SK-N-MC (cell line): Measurements from ENCODE around the gene DLX2.

ENCODE experiments used
- DNase-seq: peaks from one replicate; pipeline ENCODE4 v3.0.0-alpha.2; 2011; ENCODE audit warnings: low read depth, low spot score
- H3K27ac ChIP-seq: fragments of 200-600 bp; sonication (generic); 2 replicates; pipeline ENCODE4 v1.5.1; 2016; ENCODE audit warnings: mixed run types
- H3K36me3 ChIP-seq: fragments of 200-600 bp; sonication (generic); 2 replicates; pipeline ENCODE4 v1.6.1; 2017; ENCODE audit warnings: antibody characterized with exemption, low read length, mixed read lengths; ENCODE audit not compliant: insufficient read depth
- H3K4me3 ChIP-seq: fragments of 200-600 bp; sonication (generic); 2 replicates; pipeline ENCODE4 v1.5.1; 2016
- H3K9ac ChIP-seq: fragments of 200-600 bp; sonication (generic); 2 replicates; pipeline ENCODE4 v1.8.0; 2017; ENCODE audit warnings: mixed run types, mixed read lengths; ENCODE audit not compliant: insufficient read length
- H3K9me3 ChIP-seq: fragments of 200-600 bp; sonication (generic); 2 replicates; pipeline ENCODE4 v1.6.1; 2017; ENCODE audit warnings: low read depth, mild to moderate bottlenecking, antibody characterized with exemption, low read length, moderate library complexity, mixed read lengths
- EZH2 ChIP-seq: fragments of 200-600 bp; sonication (generic); IDR thresholded peaks from one replicate; pipeline ENCODE4 v1.6.1; 2017; ENCODE audit warnings: antibody characterized with exemption
- FOXP2 ChIP-seq: optimal IDR thresholded peaks from 2 replicates; pipeline ENCODE3; 2011; ENCODE audit warnings: mild to moderate bottlenecking, moderate library complexity; ENCODE audit not compliant: insufficient read depth; ENCODE audit errors: extremely low read length, control extremely low read depth
- POLR2AphosphoS5 ChIP-seq: IDR thresholded peaks from 2 replicates; pipeline ENCODE4 v1.6.1; 2012; ENCODE audit warnings: mild to moderate bottlenecking, low read depth, low read length, borderline replicate concordance

The DLX2 gene

DNA sequence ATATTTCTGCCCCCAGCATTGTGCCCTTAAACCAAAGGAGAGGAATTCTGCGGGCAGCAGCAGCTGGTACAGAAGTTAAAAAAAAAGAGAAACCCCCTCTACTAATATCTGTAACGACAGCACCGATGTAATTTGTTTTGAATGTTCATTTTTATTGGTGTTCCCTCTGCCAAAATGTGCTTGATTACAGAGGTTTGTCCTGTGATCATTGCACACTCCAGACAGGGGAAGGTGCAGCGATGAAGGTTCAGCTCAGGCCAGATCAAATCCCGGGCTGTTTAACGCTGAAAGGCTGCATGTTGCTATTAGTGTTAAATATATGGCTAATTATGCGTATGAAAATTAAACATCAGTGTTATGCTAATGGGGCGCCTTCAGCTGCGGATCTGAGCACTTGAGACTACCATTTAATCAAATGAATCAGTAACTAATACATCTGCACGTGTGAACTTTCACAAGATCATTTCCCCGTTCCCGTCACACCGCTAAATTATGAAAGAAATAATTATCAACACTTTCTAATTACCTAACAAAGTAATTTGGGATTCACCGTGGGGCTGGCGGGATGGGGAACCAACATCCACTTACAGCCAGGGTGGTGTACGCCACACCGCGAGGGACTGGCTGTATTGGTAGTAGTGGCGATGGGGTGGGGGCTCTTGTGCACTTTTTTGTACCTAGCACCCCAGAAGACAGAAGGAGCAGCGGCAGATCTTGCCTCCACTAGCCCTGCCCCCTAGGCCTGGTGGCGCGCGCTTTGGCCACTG is 18.9 kb downstream of the DLX2 start:
- peak overlapping the region; percentile 97 for H3K4me3 ChIP-seq
- DNase-seq, result no peak
- H3K9me3 ChIP-seq, result no peaks in the 10 kb centered on the region
- H3K36me3 ChIP-seq, result no peaks in the 10 kb centered on the region
- TF ChIP-seq EZH2 (no peak), FOXP2 (no peak), POLR2AphosphoS5 (no peak)
- no peak overlapping the region for H3K27ac ChIP-seq
- H3K9ac ChIP-seq, result peak overlapping the region; percentile 69

DNA sequence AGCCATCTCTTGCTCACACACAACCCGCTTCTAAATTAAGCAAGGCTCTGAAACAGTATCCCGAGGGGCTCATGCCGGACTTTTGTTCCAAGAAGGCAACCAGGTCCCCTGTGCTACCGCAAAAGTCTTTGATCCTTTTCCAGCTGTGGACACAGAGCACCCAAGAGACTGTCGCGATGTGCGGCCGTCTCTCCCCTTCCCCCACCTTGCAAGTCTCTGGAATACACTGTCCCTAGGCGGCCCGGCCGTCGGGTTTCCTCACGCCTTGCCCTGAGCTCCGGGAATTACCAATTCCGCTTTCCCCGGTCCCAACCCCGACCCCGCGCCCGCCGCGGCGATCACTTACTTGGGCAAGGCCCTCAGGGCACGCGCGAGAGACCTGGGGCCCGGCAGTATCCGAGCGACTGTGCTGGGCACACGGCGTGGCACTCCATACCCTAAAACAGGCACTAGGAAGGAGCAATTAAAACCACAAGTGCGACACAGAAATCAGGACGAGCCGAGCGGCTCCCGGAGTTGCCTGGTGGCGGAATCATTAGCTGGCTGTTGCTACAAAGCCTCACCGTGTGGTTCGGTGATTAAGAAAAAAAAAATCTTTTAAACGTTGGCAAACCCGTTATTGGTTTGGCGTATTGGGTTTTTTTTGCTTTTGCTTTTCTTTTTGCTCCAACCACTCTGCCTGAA is 19.6 kb downstream of the DLX2 start:
- Histone ChIP-seq H3K9ac (no peak overlapping the region), H3K4me3 (no peak overlapping the region), H3K36me3 (no peaks in the 10 kb centered on the region), H3K9me3 (no peaks in the 10 kb centered on the region), H3K27ac (no peak overlapping the region)
- TF ChIP-seq EZH2 (no peak), POLR2AphosphoS5 (no peak), FOXP2 (no peak)
- no peak for DNase-seq

GRCh38 chr2:172082105-172082943 is 20.4 kb downstream of the DLX2 start:
- Histone ChIP-seq H3K9ac (no peak overlapping the region), H3K27ac (no peak overlapping the region), H3K9me3 (no peaks in the 10 kb centered on the region), H3K36me3 (no peaks in the 10 kb centered on the region), H3K4me3 (no peak overlapping the region)
- no peak for TF ChIP-seq FOXP2
- TF ChIP-seq POLR2AphosphoS5, result no peak
- TF ChIP-seq EZH2, result no peak
- DNase-seq, result no peak

DNA sequence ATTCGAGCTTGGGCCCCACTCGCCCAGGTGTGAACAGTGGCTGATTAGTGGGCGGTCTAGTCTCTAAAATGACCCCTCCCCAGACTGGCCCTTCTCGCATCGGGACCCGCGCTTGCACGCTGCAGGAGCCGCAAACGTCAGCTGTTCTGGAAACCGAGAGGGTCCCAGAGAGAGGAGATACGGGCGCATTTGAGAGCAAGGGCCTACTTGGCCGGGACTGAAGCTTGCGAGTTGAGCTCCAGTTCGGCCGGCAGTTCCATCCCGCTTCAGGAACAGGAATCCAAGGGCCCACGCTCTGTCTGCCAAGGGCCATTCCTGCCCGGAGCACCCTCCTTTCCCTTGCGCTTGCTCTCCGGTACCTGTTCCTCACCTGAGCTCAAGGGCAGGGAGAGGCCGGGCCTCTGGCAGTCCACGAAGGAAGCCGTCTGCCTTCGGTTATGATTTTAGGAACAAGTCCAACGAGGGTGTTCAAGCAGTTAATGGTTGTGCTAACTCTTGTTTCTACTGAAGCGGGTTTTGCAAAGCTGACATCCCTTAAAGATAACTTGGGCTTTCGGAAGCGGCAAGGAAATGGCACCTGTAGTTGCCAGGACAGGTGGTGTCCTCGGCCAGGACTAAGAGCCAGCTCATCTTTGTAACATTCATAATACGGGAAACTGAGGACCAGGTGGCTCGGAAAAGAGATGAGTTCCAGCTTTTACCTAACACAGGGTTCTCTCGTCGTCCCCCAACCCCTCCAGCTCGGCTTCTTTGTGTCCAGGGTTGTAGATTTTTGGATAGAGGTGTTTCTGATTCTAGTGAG is 21.3 kb downstream of the DLX2 start:
- H3K36me3 ChIP-seq, result no peaks in the 10 kb centered on the region
- no peak for DNase-seq
- H3K9ac ChIP-seq, result no peak overlapping the region
- H3K9me3 ChIP-seq, result no peaks in the 10 kb centered on the region
- H3K27ac ChIP-seq, result no peak overlapping the region
- no peak for TF ChIP-seq EZH2
- no peak overlapping the region for H3K4me3 ChIP-seq

- Histone ChIP-seq H3K27ac (no peak overlapping the region), H3K4me3 (no peak overlapping the region), H3K36me3 (no peaks in the 10 kb centered on the region), H3K9ac (no peak overlapping the region), H3K9me3 (no peaks in the 10 kb centered on the region)
- DNase-seq, result no peak
- no peak for TF ChIP-seq FOXP2
- TF ChIP-seq POLR2AphosphoS5, result no peak
- no peak for TF ChIP-seq EZH2
These were observed 22.0 kb downstream of the DLX2 start for GRCh38 chr2:172080641-172081220.

- Histone ChIP-seq H3K9ac (no peak overlapping the region), H3K4me3 (no peak overlapping the region), H3K9me3 (no peaks in the 10 kb centered on the region), H3K27ac (no peak overlapping the region), H3K36me3 (no peaks in the 10 kb centered on the region)
- TF ChIP-seq EZH2, result no peak
- TF ChIP-seq FOXP2, result no peak
- TF ChIP-seq POLR2AphosphoS5, result no peak
- DNase-seq, result no peak
These were observed 22.7 kb downstream of the DLX2 start for GRCh38 chr2:172079838-172080640.

GRCh38 chr2:172079416-172079815 is 23.3 kb downstream of the DLX2 start:
- no peak overlapping the region for H3K4me3 ChIP-seq
- TF ChIP-seq FOXP2 (no peak), EZH2 (no peak), POLR2AphosphoS5 (no peak)

More at GRCh38 chr2:172079416-172079815, 23.3 kb downstream of the DLX2 start:
- no peaks in the 10 kb centered on the region for H3K9me3 ChIP-seq
- no peak for DNase-seq
- H3K9ac ChIP-seq, result no peak overlapping the region
- no peak overlapping the region for H3K27ac ChIP-seq
- H3K36me3 ChIP-seq, result no peaks in the 10 kb centered on the region
